Upper lobe of left lung (tissue), 6 donors: ENCODE measurements around the gene SLC4A7. TPM values are rescaled to one million over a fixed set of nuclear protein-coding genes. Genes with fewer than 3 reads are reported as not detected.
A peak's percentile ranks its signal among the peaks of the same experiment; 100 is the strongest.
"Not testable (repeated sequence)": the region's sequence is repeated elsewhere in the genome, so short reads cannot be mapped to it uniquely, and the experiment has no call there.

Source experiments
- ATAC-seq, 2 donors: fragments of 200-7000 bp; cut with Tn5 transposase; one replicate each; pipeline ENCODE4 v1.9.1; 2022; ENCODE audit warnings: mild to moderate bottlenecking in 2 of 2, moderate library complexity in 2 of 2; ENCODE audit not compliant: low FRiP score in 2 of 2
- DNase-seq, 2 donors: peaks; one replicate each; pipeline ENCODE4 v3.0.0-alpha.2; 2019 to 2020
- H3K27ac ChIP-seq, 4 donors: fragments of 200-600 bp; sonication (generic); one replicate each; pipeline ENCODE4 v1.5.1; 2016 to 2019
- H3K27me3 ChIP-seq, 4 donors: fragments of 200-600 bp; sonication (generic); one replicate each; pipeline ENCODE4 v1.5.1; 2017 to 2019
- H3K36me3 ChIP-seq, 4 donors: fragments of 200-600 bp; sonication (generic); one replicate each; pipeline ENCODE4 v1.5.1; 2016 to 2019
- H3K4me1 ChIP-seq, 4 donors: fragments of 200-600 bp; sonication (generic); one replicate each; pipeline ENCODE4 v1.5.1; 2018 to 2019
- H3K4me3 ChIP-seq, 4 donors: fragments of 200-600 bp; sonication (generic); one replicate each; pipeline ENCODE4 v1.5.1; 2017 to 2019; ENCODE audit warnings: mild to moderate bottlenecking in 2 of 4, moderate library complexity in 1 of 4
- H3K9me3 ChIP-seq, 4 donors: fragments of 200-600 bp; sonication (generic); one replicate each; pipeline ENCODE4 v1.5.1; 2018 to 2019
- EP300 ChIP-seq, 4 donors: sonication (generic); formaldehyde crosslinking; IDR thresholded peaks; one replicate each; pipeline ENCODE4 v1.5.1; 2017; ENCODE audit warnings: antibody characterized with exemption in 4 of 4, control low read depth in 2 of 4
- POLR2A ChIP-seq, 4 donors: fragments of 450-650 bp; IDR thresholded peaks; one replicate each; pipeline ENCODE4 v1.5.1; 2016 to 2017; ENCODE audit warnings: antibody characterized with exemption in 4 of 4, mild to moderate bottlenecking in 2 of 4
- POLR2AphosphoS5 ChIP-seq, 2 donors: sonication (generic); formaldehyde crosslinking; IDR thresholded peaks; one replicate each; pipeline ENCODE4 v1.5.1; 2017; ENCODE audit warnings: antibody characterized with exemption in 2 of 2
- WGBS, 2 donors: methylation state at CpG; one replicate each; pipeline ENCODE4 v1.1.5; 2017 to 2018; 5-methylcytosine and 5-hydroxymethylcytosine counted together
- total RNA-seq, 6 donors: library from RNA; depleted of rRNA in 4 of 6; stranded (reverse); fragments of >200 nt in 4 of 6; gene quantifications; one replicate each; pipeline versions ENCODE4 v1.1.0 to v1.2.1, GENCODE V29; 2016 to 2021
- TF ChIP-seq, protein P1 (sequence below), 6 experiments: fragments of 450-650 bp in 4 of 6; fragments of 200-600 bp in 2 of 6; sonication (generic) in 2 of 6; IDR thresholded peaks; one replicate each; pipeline ENCODE4 v1.5.1; 2016 to 2019; ENCODE audit warnings: antibody characterized with exemption in 6 of 6
- donor health status: DM: no; HTN: no; CAD: no; lungs with moderate emphysema.
- donor health status: DM: no; HTN: yes; CAD: no; lungs with severe emphysema.

The SLC4A7 gene
- total RNA-seq, 6 donors from 2014 or later: 11.8 to 40.5 (median 19.6) TPM

DNA sequence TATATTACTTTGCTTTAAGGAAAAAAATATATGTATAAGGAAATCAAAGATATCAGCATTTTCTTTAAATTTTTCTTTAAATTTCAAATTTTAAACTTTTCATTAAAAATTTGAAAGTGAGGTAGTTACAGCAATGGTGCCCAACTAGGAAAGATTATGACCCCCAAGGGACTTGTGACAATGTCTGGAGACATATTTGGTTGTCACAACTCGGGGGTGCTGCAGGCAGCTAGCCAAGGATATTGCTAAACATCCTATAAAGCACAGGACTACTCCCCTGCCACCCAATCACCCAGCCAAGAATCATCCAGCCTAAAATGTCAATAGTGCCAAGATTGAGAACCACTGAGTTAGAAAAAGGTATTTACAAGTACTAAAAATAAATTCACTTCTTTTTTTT, 57.3 kb downstream of the SLC4A7 start:
- TF ChIP-seq, protein P1, sequence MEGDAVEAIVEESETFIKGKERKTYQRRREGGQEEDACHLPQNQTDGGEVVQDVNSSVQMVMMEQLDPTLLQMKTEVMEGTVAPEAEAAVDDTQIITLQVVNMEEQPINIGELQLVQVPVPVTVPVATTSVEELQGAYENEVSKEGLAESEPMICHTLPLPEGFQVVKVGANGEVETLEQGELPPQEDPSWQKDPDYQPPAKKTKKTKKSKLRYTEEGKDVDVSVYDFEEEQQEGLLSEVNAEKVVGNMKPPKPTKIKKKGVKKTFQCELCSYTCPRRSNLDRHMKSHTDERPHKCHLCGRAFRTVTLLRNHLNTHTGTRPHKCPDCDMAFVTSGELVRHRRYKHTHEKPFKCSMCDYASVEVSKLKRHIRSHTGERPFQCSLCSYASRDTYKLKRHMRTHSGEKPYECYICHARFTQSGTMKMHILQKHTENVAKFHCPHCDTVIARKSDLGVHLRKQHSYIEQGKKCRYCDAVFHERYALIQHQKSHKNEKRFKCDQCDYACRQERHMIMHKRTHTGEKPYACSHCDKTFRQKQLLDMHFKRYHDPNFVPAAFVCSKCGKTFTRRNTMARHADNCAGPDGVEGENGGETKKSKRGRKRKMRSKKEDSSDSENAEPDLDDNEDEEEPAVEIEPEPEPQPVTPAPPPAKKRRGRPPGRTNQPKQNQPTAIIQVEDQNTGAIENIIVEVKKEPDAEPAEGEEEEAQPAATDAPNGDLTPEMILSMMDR (IDR thresholded peaks at IDR 0.05): no peak
- no peak for DNase-seq
- peaks cover 0 to 17% (median 1%) of the 10 kb centered on the region in 4 donors for H3K36me3 ChIP-seq
- no peak for ATAC-seq
- H3K9me3 ChIP-seq: no peaks in the 10 kb centered on the region
- H3K27ac ChIP-seq: no peak overlapping the region
- no peaks in the 10 kb centered on the region for H3K27me3 ChIP-seq
- H3K4me1 ChIP-seq: peaks cover 0 to 2% (median 0%) of the 10 kb centered on the region in 4 donors
- H3K4me3 ChIP-seq: no peak overlapping the region
- 6 to 19% methylated on average over 1 of the region's 1 CpG for WGBS, 2 donors

DNA sequence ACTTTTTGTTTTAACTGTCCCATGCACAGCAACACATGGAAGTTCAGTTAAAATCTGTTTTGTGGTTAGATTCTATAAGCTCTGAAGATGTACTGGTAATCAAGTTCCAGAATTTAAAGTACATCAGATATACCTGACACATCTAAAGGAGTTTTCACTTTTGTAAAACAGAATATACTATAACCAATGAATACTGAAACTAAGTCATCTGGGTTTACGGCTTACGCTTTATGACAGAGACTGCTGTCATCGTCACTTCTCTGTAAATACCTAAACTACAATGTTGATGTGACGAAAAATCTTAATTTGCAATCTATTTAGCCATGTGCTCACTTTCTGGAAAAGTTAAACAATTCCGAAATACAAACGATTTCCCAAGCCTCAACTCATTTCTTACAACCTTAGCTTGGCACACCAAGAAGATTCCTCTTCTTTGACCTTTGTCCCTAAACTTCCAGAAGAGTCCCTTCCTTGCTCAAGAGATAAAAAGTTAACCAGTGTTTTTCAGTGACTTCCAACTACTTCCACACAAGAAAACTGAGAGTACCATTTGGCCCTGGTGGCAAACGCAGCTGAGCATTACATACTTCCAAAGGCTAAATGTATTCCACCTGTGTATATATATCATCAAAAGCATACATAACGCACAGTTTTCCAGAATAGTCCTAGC, 58.2 kb downstream of the SLC4A7 start:
- Histone ChIP-seq H3K4me3 (no peak overlapping the region), H3K9me3 (no peaks in the 10 kb centered on the region), H3K4me1 (peaks cover 0 to 2% (median 0%) of the 10 kb centered on the region in 4 donors), H3K27me3 (no peaks in the 10 kb centered on the region), H3K36me3 (peaks cover 0 to 17% (median 3%) of the 10 kb centered on the region in 4 donors), H3K27ac (no peak overlapping the region)
- no peak for DNase-seq
- ATAC-seq: no peak
- 90 to 91% methylated on average over 8 of the region's 8 CpGs for WGBS, 2 donors
- TF ChIP-seq EP300 (IDR thresholded peaks at IDR 0.05) (no peak), POLR2AphosphoS5 (IDR thresholded peaks at IDR 0.05) (no peak), POLR2A (IDR thresholded peaks at IDR 0.05) (no peak)
- TF ChIP-seq, protein P1 (IDR thresholded peaks at IDR 0.05): no peak

DNA sequence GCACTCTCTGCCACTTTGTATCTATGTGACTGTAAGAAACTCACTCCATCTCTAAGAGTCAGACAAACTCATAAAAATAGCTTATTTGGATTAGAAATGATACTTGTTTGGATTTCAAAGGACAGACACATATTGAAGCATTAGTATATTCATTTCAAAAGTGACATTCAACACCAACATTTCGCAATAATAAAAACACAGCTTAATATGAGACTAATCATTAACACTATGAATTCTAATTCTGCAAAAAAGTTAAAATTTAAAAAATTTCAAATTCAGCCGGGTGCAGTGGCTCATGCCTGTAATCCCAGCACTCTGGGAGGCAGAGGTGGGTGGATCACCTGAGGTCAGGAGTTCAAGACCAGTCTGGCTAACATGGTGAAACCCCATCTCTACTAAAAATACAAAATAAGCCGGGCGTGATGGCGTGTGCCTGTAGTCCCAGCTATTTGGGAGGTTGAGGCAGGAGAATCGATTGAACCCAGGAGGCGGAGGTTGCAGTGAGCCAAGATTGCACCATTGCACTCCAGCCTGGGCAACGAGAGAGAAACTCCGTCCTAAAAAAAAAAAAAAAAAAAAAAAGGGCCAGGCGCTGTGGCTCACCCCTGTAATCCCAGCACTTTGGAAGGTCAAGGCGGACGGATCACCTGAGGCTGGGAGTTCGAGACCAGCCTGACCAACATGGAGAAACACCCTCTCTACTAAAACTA, 59.2 kb downstream of the SLC4A7 start:
- H3K4me3 ChIP-seq, H3K4me1 ChIP-seq, ATAC-seq, DNase-seq, H3K27me3 ChIP-seq, H3K9me3 ChIP-seq, H3K27ac ChIP-seq: not testable (repeated sequence)
- H3K36me3 ChIP-seq: peaks cover 0 to 15% (median 5%) of the 10 kb centered on the region in 4 donors
- 97 to 98% methylated on average over 12 to 13 of the region's 13 CpGs for WGBS, 2 donors

DNA sequence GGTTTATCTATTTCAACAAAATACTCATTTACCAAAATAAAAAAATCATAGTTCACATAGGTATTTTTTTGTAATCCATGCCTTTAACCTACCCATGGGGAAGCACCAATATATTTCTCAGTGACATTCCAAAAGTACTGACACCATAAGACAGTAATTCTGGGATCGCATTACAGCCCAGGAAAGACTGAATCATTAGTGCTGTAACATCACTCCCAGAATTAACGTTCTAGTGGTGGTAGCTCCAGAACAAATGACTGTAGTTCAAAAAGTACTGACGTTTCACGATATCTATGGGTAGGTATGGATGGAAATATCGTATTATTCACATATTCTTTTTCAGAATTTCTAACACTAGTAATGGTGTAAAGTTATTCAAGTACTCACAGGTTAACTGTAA, 60.7 kb downstream of the SLC4A7 start:
- Histone ChIP-seq H3K4me3 (no peak overlapping the region), H3K27me3 (no peaks in the 10 kb centered on the region), H3K27ac (no peak overlapping the region), H3K36me3 (peaks cover 0 to 22% (median 8%) of the 10 kb centered on the region in 4 donors), H3K4me1 (no peaks in the 10 kb centered on the region), H3K9me3 (no peaks in the 10 kb centered on the region)
- 92 to 94% methylated on average over 5 of the region's 5 CpGs for WGBS, 2 donors
- ATAC-seq: no peak
- TF ChIP-seq EP300 (IDR thresholded peaks at IDR 0.05): no peak
- TF ChIP-seq POLR2AphosphoS5 (IDR thresholded peaks at IDR 0.05): no peak
- TF ChIP-seq, protein P1 (IDR thresholded peaks at IDR 0.05): no peak
- TF ChIP-seq POLR2A (IDR thresholded peaks at IDR 0.05): no peak
- no peak for DNase-seq

DNA sequence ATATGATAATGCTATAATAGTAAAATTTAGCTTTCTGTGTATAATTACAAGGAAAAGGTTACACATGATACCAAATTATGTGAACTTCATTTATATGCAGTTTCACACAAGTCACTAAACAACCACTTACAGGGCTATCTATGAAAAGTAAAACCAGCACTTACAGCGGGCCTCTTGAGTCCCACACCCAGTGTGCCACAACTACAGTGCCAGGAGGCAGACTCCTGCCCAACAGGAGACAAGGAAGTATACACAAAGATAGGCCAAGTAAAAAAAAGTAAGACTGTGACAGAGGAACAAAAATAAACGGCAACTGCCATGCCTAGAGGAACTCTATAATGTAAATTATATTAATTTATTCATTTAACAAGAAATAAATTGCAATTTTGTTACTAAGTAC, 61.6 kb downstream of the SLC4A7 start:
- TF ChIP-seq POLR2A (IDR thresholded peaks at IDR 0.05): no peak
- TF ChIP-seq POLR2AphosphoS5 (IDR thresholded peaks at IDR 0.05): no peak
- TF ChIP-seq, protein P1 (IDR thresholded peaks at IDR 0.05): no peak
- no peaks in the 10 kb centered on the region for H3K9me3 ChIP-seq
- H3K4me3 ChIP-seq: no peak overlapping the region
- no peak overlapping the region for H3K27ac ChIP-seq
- H3K36me3 ChIP-seq: peaks cover 0 to 29% (median 9%) of the 10 kb centered on the region in 4 donors
- DNase-seq: peak in 1 of 2 donors; percentile 69
- no peaks in the 10 kb centered on the region for H3K27me3 ChIP-seq
- ATAC-seq: no peak
- WGBS, 2 donors: 56 to 58% methylated on average over 2 of the region's 2 CpGs
- no peaks in the 10 kb centered on the region for H3K4me1 ChIP-seq
